NCI-H1105 (cell line): Measurements from ENCODE around the gene COX11.

Experiments used
- DNase-seq: peaks from one replicate; lab custom pipeline; 2025; lab: John Stamatoyannopoulos, UW

Gene COX11

GRCh38 chr17:54967621-54968261 is 713 bp downstream of the COX11 start:
- DNase-seq, result no peak

DNA sequence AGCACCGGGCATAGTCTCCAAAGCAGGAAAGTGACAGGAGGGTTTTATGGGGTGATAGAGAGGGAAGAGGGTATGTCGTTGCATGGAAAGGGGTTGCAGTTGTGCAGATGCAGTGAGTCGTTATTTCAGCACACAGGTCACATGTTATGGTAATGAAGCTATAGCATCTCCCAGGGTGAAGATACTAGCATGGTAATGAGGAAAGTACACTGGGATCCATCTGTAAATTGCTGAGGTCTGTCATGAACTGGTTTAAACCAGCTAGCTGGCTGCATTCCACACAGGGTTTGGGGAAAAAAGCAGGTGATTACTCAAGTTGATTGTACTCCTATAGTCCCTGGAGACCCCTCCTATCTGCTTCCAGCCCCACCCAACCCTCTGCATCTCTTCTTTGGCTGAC is 11.7 kb downstream of the COX11 start:
- no peak for DNase-seq

DNA sequence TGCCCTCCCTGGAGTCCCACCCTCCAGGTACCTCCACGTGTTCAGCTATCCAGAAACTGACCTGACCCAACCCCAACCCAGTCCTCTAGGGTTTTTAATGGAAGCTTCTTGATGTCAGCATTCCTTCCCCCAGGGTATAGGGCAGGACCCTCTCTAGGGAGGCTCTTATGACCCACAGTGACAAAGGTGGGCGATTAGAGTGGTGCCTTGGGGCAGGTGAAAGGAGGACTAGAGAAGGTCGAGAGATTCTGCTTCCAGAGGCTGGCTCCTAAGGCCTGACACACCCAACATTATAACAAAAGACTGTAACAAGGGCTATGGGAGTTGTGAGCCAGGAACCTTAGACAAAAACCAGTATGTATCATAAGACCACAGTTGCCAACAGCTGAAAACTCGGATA is 17.2 kb downstream of the COX11 start:
- DNase-seq, result no peak

DNA sequence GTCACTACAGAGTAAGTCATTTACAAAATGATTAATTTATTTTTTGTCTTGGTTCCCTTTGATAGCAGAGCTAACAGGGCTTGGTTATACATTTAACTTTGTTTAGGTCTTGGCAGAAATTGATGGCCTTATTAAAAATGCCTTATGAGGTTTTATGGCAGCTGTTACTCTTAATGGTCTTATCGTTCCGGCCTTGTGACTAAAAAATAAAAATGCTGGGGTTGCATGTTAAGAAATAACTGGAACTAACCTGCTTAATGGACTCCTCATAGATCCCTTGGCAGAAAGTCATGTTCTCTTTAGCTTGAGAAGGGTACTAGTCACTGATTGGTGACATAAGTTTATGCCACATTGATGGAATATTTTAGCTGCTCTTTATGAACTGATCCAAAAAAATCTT is 18.3 kb downstream of the COX11 start:
- no peak for DNase-seq

DNA sequence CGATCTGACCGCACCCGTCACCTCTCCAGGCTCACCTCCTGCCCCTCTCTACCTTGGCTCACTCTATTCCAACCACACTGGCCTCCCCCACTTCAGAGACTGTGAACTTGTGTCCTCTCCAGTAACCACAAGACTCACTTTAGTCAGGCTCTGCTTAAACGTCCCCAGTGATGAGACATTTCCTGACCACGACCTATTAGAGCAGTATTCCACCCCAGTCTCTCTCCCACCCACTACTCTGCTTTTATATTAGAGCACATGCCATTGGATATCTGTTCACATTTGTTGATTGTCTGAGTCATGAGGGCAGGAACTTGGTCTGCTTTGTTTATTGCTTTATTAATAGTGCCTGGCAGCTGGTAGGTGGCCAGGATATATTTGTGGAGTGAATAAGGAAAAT is 20.1 kb downstream of the COX11 start:
- DNase-seq, result no peak

GRCh38 chr17:54947396-54947795 is 21.1 kb downstream of the COX11 start:
- no peak for DNase-seq

DNA sequence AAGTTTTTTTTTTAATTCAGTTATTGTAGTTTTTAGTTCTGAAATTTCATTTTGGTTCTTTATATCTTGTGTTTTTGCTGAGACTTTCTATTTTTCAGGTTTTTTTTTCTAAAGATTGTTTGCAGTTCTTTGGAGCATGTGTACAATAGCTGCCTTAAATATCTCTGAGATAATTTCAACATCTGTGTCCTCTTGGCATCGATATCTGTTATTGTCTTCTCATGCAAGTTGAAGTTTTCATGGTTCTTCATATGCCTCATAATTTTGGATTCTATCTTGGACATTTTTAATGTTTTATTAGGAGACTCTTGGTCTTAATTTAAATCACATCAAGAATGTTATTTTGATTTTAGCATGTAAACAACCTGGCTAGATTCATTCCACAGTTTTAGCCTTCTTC is 22.8 kb downstream of the COX11 start:
- no peak for DNase-seq

GRCh38 chr17:54945231-54945630 is 23.2 kb downstream of the COX11 start:
- no peak for DNase-seq

DNA sequence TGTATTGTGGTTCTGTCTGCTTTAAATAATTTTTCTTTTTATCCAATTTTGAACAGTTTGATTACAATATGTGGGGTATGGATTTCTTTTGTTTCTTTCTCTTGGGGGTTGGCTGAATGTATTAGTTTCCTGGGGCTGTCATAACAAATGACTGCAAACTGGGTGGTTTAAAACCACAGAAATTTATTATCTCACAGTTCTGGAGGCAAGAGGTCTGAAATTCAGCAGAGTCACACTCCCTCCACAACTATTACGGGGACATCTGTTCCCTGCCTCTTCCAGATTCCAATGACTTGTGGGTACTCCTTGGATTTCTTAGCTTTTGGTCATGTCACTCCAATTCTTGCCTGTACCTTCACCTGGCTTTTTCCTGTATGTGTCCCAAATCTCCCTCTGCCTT is 23.7 kb downstream of the COX11 start:
- DNase-seq, result no peak

DNA sequence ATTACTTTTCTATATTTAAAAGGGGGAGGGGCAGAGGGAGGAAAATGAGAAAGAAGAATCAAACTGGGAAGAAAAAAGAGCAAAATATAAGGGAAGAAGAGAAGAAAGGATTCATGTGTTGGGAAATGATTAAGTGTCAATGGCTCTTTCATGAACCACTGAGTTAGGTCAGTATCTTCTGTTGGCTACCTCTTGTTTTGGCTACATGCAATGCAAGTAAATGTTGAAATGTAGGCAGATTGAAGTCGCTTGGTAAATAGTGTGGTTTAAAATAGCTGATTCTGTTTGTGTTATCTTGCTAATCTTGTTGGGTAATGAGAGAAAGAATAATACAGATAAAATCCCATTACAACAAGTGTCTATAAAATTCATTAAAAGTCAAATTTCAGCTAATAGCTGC is 27.2 kb downstream of the COX11 start:
- DNase-seq, result no peak

DNA sequence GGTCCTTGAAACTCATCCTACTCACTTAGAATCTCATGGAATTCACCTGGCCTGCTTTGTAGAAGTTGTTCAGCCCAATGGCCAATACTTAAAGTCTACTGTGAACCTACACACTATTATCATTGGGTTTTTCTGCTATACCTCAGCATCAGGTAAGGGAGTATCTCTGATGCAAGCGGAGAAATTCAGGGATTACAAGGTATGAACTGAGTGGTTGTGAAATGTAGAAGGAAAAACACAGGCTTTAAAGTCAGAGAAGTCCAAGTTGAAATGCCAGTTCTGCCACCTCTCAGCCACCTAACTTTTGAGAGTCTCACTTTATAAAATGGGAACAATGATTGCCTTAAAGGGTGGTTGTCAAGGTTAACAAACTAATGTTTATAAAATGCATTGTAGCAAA is 31.0 kb downstream of the COX11 start:
- DNase-seq, result no peak

- no peak for DNase-seq
Measured at GRCh38 chr17:54937018-54937417, 31.4 kb downstream of the COX11 start.

DNA sequence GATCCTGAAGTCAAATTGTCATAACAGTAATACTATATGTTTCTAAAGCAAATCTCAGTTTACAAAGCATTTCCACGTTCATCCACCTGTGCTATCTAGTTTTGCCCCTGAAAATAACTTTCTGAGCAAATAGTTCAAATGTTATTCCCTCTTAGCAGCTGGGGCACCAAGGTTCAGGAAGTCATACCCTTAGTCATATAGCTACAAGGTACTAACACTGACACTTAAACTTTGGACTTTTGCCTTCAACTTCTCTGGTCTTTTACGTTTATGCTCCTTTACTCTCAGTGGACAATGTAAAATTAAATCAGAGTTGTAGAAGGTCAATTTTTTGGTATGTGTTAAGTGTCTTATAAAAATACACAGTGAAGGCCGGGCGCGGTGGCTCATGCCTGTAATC is 33.0 kb downstream of the COX11 start:
- no peak for DNase-seq

DNA sequence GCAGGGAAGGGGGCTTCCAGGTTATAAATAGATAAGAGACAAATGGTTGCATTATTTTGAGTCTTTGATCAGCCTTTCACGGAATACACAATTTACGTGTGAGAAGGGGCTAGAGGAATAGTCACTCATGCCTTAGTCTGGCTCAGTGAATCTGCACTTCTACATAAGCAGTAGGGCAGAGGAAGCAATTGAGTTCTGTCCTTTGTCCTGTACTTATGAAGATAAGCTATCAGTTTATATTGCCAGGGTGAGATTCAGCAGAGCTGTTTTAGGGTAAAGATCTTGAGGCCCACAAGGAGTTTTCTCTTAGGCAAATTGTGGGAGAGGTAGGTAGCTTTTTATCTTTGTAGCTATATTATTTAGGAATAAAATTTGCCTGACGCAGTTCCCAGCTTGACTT is 34.5 kb downstream of the COX11 start:
- DNase-seq, result no peak

DNA sequence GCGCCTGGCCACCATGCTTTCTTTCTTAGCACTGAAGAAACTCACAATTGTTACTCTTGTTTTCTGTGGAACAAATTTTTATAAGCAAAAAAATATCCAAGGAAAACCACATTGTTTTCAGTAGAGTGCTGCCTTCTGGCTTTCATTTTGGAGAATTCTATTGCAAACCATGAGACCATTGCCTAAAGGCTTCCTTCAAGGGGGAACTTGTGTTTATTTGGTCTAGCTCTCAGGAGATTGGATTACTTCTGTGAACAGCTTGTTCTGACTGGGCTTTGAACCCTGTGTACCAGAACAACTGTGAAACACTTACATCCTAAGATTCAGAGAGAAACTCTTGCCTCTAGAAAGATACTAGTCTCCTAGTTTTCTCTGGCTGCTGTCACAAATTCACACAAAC is 35.7 kb downstream of the COX11 start:
- DNase-seq, result no peak

DNA sequence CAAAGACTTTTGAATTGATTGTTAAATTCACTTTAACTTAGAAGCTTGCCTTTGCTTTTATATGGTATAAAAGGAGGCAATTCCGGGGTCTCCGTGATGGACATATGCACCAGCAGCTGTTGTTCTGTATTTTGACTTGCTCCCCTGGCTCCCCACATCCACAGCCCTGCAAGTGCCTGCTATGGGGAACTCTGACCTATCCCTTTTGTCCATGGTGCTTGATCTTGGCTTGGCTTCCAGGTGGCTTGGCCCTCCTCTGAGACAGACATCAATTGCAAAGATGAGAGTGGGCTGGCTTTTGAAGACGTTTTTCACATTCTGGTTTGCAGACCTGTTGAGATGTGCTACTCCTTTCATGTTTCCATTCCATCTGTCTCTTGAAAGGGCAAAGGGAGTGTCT is 40.9 kb downstream of the COX11 start:
- DNase-seq, result no peak

DNA sequence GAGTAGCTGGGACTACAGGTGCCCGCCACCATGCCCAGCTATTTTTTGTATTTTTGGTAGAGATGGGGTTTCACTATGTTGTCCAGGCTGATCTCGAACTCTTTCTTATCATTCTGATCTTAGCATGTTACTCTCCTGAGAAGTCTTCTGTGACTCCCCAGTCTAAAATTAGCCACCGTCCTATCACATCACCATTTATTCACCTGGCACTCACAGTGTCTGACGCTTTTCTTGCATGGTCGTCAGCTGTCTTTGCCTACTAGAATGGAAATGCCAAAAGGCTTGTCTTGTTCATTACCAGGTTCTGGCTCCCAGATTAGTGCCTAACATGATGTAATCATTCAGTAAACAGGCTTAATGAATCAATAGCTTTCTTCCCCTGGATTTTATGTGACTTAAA is 44.0 kb downstream of the COX11 start:
- DNase-seq, result no peak

DNA sequence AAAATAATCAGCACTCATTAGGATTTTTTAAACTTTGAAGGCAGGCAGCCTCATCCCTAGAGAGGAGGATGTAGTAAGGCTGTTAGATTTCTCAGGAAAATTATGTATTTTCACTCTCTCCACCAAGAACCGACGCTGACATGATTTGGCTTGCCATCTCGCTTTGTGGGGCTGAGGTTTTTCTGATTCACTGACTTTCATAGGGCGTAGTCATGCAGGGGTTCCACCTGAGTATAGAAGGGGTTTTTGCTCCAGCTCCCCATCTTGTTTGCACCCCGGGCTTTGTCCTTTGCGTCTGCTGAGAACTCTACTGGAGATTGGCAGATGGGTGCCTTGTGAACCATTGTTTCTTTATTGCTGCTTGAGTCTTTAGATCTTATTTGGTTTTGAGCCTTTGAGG is 47.6 kb downstream of the COX11 start:
- DNase-seq, result no peak

DNA sequence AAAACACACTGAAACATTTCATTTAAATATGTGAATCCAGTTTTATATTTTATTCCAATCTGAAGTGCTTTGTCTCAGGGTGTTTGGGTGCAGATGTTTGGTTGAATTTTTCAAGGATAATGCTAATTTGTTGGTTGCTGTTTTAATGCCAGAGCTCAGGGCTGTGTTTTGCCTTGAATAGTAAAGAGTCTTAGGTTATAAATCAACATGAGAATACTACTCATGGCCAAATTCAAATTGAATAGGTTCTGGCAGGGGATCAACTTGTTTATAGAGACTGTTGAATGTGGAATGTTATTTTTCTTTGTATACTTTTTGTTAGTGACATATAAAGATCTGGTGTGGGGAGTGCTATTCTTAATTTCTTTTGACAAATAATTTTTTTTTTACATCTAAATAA is 49.0 kb downstream of the COX11 start:
- DNase-seq, result no peak

- no peak for DNase-seq
Measured at GRCh38 chr17:54916721-54917120, 51.7 kb downstream of the COX11 start.
